Measurements from ENCODE around the gene ONECUT1.

The ONECUT1 gene

GRCh38 chr15:52730594-52730993 lies 59.5 kb downstream of the ONECUT1 start:
- no peaks in the 10 kb centered on the region for H3K9me3 ChIP-seq (ENCODE audit: low read length)
- no peaks in the 10 kb centered on the region for H3K4me1 ChIP-seq (ENCODE audit: insufficient read depth, low read length)
- H3K36me3 ChIP-seq (ENCODE audit: insufficient read depth, low read length), result no peaks in the 10 kb centered on the region
- no peak overlapping the region for H3K4me3 ChIP-seq (ENCODE audit: low read length)
- H3K27me3 ChIP-seq (ENCODE audit: insufficient read depth, low read length), result no peaks in the 10 kb centered on the region
- H2AFZ ChIP-seq (ENCODE audit: low read depth, low read length), result no peak overlapping the region

- Histone ChIP-seq H2AFZ (ENCODE audit: low read depth, low read length) (no peak overlapping the region), H3K36me3 (ENCODE audit: insufficient read depth, low read length) (no peaks in the 10 kb centered on the region), H3K4me3 (ENCODE audit: low read length) (no peak overlapping the region), H3K27me3 (ENCODE audit: insufficient read depth, low read length) (no peaks in the 10 kb centered on the region), H3K4me1 (ENCODE audit: insufficient read depth, low read length) (no peaks in the 10 kb centered on the region), H3K9me3 (ENCODE audit: low read length) (no peaks in the 10 kb centered on the region)
Measured at GRCh38 chr15:52730173-52730572, 60.0 kb downstream of the ONECUT1 start.

GRCh38 chr15:52728899-52729298 lies 61.2 kb downstream of the ONECUT1 start:
- Histone ChIP-seq H3K36me3 (ENCODE audit: insufficient read depth, low read length) (no peaks in the 10 kb centered on the region), H3K4me1 (ENCODE audit: insufficient read depth, low read length) (no peaks in the 10 kb centered on the region), H3K4me3 (ENCODE audit: low read length) (no peak overlapping the region), H3K9me3 (ENCODE audit: low read length) (no peaks in the 10 kb centered on the region), H3K27me3 (ENCODE audit: insufficient read depth, low read length) (no peaks in the 10 kb centered on the region), H2AFZ (ENCODE audit: low read depth, low read length) (no peak overlapping the region)

- H3K9me3 ChIP-seq (ENCODE audit: low read length), result no peaks in the 10 kb centered on the region
- H3K4me1 ChIP-seq (ENCODE audit: insufficient read depth, low read length), result no peaks in the 10 kb centered on the region
- H3K36me3 ChIP-seq (ENCODE audit: insufficient read depth, low read length), result no peaks in the 10 kb centered on the region
- H3K4me3 ChIP-seq (ENCODE audit: low read length), result no peak overlapping the region
- H2AFZ ChIP-seq (ENCODE audit: low read depth, low read length), result no peak overlapping the region
- no peaks in the 10 kb centered on the region for H3K27me3 ChIP-seq (ENCODE audit: insufficient read depth, low read length)
Measured at GRCh38 chr15:52727815-52728214, 62.3 kb downstream of the ONECUT1 start.

GRCh38 chr15:52726195-52726594 lies 63.9 kb downstream of the ONECUT1 start:
- H3K9me3 ChIP-seq (ENCODE audit: low read length), result no peaks in the 10 kb centered on the region
- H2AFZ ChIP-seq (ENCODE audit: low read depth, low read length), result no peak overlapping the region
- H3K4me3 ChIP-seq (ENCODE audit: low read length), result no peak overlapping the region
- H3K27me3 ChIP-seq (ENCODE audit: insufficient read depth, low read length), result no peaks in the 10 kb centered on the region
- H3K36me3 ChIP-seq (ENCODE audit: insufficient read depth, low read length), result no peaks in the 10 kb centered on the region
- no peaks in the 10 kb centered on the region for H3K4me1 ChIP-seq (ENCODE audit: insufficient read depth, low read length)

GRCh38 chr15:52718551-52718950 lies 71.6 kb downstream of the ONECUT1 start:
- H3K36me3 ChIP-seq (ENCODE audit: insufficient read depth, low read length), result no peaks in the 10 kb centered on the region
- H3K27me3 ChIP-seq (ENCODE audit: insufficient read depth, low read length), result no peaks in the 10 kb centered on the region
- no peaks in the 10 kb centered on the region for H3K9me3 ChIP-seq (ENCODE audit: low read length)
- no peak overlapping the region for H3K4me3 ChIP-seq (ENCODE audit: low read length)
- H2AFZ ChIP-seq (ENCODE audit: low read depth, low read length), result no peak overlapping the region
- H3K4me1 ChIP-seq (ENCODE audit: insufficient read depth, low read length), result no peaks in the 10 kb centered on the region

GRCh38 chr15:52717924-52718323 lies 72.2 kb downstream of the ONECUT1 start:
- H2AFZ ChIP-seq (ENCODE audit: low read depth, low read length), result no peak overlapping the region

GRCh38 chr15:52717481-52717880 lies 72.7 kb downstream of the ONECUT1 start:
- Histone ChIP-seq H3K9me3 (ENCODE audit: low read length) (no peaks in the 10 kb centered on the region), H2AFZ (ENCODE audit: low read depth, low read length) (no peak overlapping the region), H3K36me3 (ENCODE audit: insufficient read depth, low read length) (no peaks in the 10 kb centered on the region), H3K4me3 (ENCODE audit: low read length) (no peak overlapping the region), H3K4me1 (ENCODE audit: insufficient read depth, low read length) (no peaks in the 10 kb centered on the region), H3K27me3 (ENCODE audit: insufficient read depth, low read length) (no peaks in the 10 kb centered on the region)

More at GRCh38 chr15:52717924-52718323, 72.2 kb downstream of the ONECUT1 start:
- Histone ChIP-seq H3K9me3 (ENCODE audit: low read length) (no peaks in the 10 kb centered on the region), H3K27me3 (ENCODE audit: insufficient read depth, low read length) (no peaks in the 10 kb centered on the region), H3K4me3 (ENCODE audit: low read length) (no peak overlapping the region), H3K4me1 (ENCODE audit: insufficient read depth, low read length) (no peaks in the 10 kb centered on the region), H3K36me3 (ENCODE audit: insufficient read depth, low read length) (no peaks in the 10 kb centered on the region)

- H2AFZ ChIP-seq (ENCODE audit: low read depth, low read length), result no peak overlapping the region
- H3K36me3 ChIP-seq (ENCODE audit: insufficient read depth, low read length), result no peaks in the 10 kb centered on the region
- no peaks in the 10 kb centered on the region for H3K9me3 ChIP-seq (ENCODE audit: low read length)
- no peak overlapping the region for H3K4me3 ChIP-seq (ENCODE audit: low read length)
- H3K4me1 ChIP-seq (ENCODE audit: insufficient read depth, low read length), result peaks cover 2% of the 10 kb centered on the region
- H3K27me3 ChIP-seq (ENCODE audit: insufficient read depth, low read length), result no peaks in the 10 kb centered on the region
Measured at GRCh38 chr15:52716536-52716935, 73.6 kb downstream of the ONECUT1 start.

- H3K27me3 ChIP-seq (ENCODE audit: insufficient read depth, low read length), result no peaks in the 10 kb centered on the region
- H3K4me1 ChIP-seq (ENCODE audit: insufficient read depth, low read length), result peaks cover 9% of the 10 kb centered on the region
- H2AFZ ChIP-seq (ENCODE audit: low read depth, low read length), result no peak overlapping the region
- no peaks in the 10 kb centered on the region for H3K36me3 ChIP-seq (ENCODE audit: insufficient read depth, low read length)
- no peak overlapping the region for H3K4me3 ChIP-seq (ENCODE audit: low read length)
- H3K9me3 ChIP-seq (ENCODE audit: low read length), result no peaks in the 10 kb centered on the region
Measured at GRCh38 chr15:52715411-52715810, 74.7 kb downstream of the ONECUT1 start.

GRCh38 chr15:52714968-52715367 lies 75.2 kb downstream of the ONECUT1 start:
- Histone ChIP-seq H2AFZ (ENCODE audit: low read depth, low read length) (no peak overlapping the region), H3K36me3 (ENCODE audit: insufficient read depth, low read length) (no peaks in the 10 kb centered on the region), H3K4me1 (ENCODE audit: insufficient read depth, low read length) (peaks cover 9% of the 10 kb centered on the region), H3K27me3 (ENCODE audit: insufficient read depth, low read length) (no peaks in the 10 kb centered on the region), H3K9me3 (ENCODE audit: low read length) (no peaks in the 10 kb centered on the region), H3K4me3 (ENCODE audit: low read length) (no peak overlapping the region)

- no peaks in the 10 kb centered on the region for H3K9me3 ChIP-seq (ENCODE audit: low read length)
Measured at GRCh38 chr15:52710708-52711389, 79.3 kb downstream of the ONECUT1 start.

GRCh38 chr15:52710050-52710707 lies 80.0 kb downstream of the ONECUT1 start:
- no peaks in the 10 kb centered on the region for H3K36me3 ChIP-seq (ENCODE audit: insufficient read depth, low read length)
- no peak overlapping the region for H3K4me3 ChIP-seq (ENCODE audit: low read length)
- no peak overlapping the region for H2AFZ ChIP-seq (ENCODE audit: low read depth, low read length)
- H3K27me3 ChIP-seq (ENCODE audit: insufficient read depth, low read length), result no peaks in the 10 kb centered on the region
- peaks cover 9% of the 10 kb centered on the region for H3K4me1 ChIP-seq (ENCODE audit: insufficient read depth, low read length)
- no peaks in the 10 kb centered on the region for H3K9me3 ChIP-seq (ENCODE audit: low read length)

More at GRCh38 chr15:52710708-52711389, 79.3 kb downstream of the ONECUT1 start:
- Histone ChIP-seq H2AFZ (ENCODE audit: low read depth, low read length) (no peak overlapping the region), H3K27me3 (ENCODE audit: insufficient read depth, low read length) (no peaks in the 10 kb centered on the region), H3K36me3 (ENCODE audit: insufficient read depth, low read length) (no peaks in the 10 kb centered on the region), H3K4me3 (ENCODE audit: low read length) (no peak overlapping the region), H3K4me1 (ENCODE audit: insufficient read depth, low read length) (peaks cover 9% of the 10 kb centered on the region)
